HG03521 (cell line): Measurements from ENCODE around the gene RBM14.
"Not testable (repeated sequence)": the region's sequence is repeated elsewhere in the genome, so short reads cannot be mapped to it uniquely, and the experiment has no call there.

Source experiments
- ATAC-seq: cut with Tn5 transposase; IDR thresholded peaks from one replicate; pipeline ENCODE4 v1.9.1; 2021; ENCODE audit warnings: mild to moderate bottlenecking, moderate library complexity; ENCODE audit not compliant: unreplicated experiment

RBM14 gene

GRCh38 chr11:66598993-66599392 is 17.4 kb upstream of the RBM14 start:
- no peak for ATAC-seq

- no peak for ATAC-seq
Measured at GRCh38 chr11:66600219-66600618, 16.2 kb upstream of the RBM14 start.

GRCh38 chr11:66600631-66601233 is 15.7 kb upstream of the RBM14 start:
- ATAC-seq: no peak

GRCh38 chr11:66603072-66603471 is 13.4 kb upstream of the RBM14 start:
- no peak for ATAC-seq

GRCh38 chr11:66604155-66604554 is 12.3 kb upstream of the RBM14 start:
- no peak for ATAC-seq

- not testable (repeated sequence) for ATAC-seq
Measured at GRCh38 chr11:66606608-66607007, 9.8 kb upstream of the RBM14 start.

GRCh38 chr11:66607126-66607834 is 9.2 kb upstream of the RBM14 start:
- no peak for ATAC-seq

GRCh38 chr11:66609721-66610617 is 6.5 kb upstream of the RBM14 start:
- ATAC-seq: no peak

GRCh38 chr11:66612458-66612857 is 4.0 kb upstream of the RBM14 start:
- no peak for ATAC-seq

- no peak for ATAC-seq
Measured at GRCh38 chr11:66614073-66614472, 2.4 kb upstream of the RBM14 start.

GRCh38 chr11:66617155-66617834 is 865 bp downstream of the RBM14 start:
- no peak for ATAC-seq

GRCh38 chr11:66619080-66619554 is 2.7 kb downstream of the RBM14 start:
- no peak for ATAC-seq

GRCh38 chr11:66624450-66624849 is 8.0 kb downstream of the RBM14 start:
- ATAC-seq: no peak

- ATAC-seq: no peak
Measured at GRCh38 chr11:66625041-66625751, 8.8 kb downstream of the RBM14 start.

GRCh38 chr11:66625752-66626149 is 9.3 kb downstream of the RBM14 start:
- ATAC-seq: no peak

- no peak for ATAC-seq
Measured at GRCh38 chr11:66626382-66626781, 10.0 kb downstream of the RBM14 start.

GRCh38 chr11:66626926-66627325 is 10.5 kb downstream of the RBM14 start:
- no peak for ATAC-seq

GRCh38 chr11:66628061-66628603 is 11.7 kb downstream of the RBM14 start:
- no peak for ATAC-seq

GRCh38 chr11:66629356-66629755 is 12.9 kb downstream of the RBM14 start:
- no peak for ATAC-seq

GRCh38 chr11:66631883-66632282 is 15.5 kb downstream of the RBM14 start:
- no peak for ATAC-seq
